Bone marrow (tissue), 2 donors: ENCODE measurements around the gene SHC2.
"Not testable (repeated sequence)": the region's sequence is repeated elsewhere in the genome, so short reads cannot be mapped to it uniquely, and the experiment has no call there.

Experiments used
- DNase-seq, 2 donors: peaks; one replicate each; lab custom pipeline; 2025; lab: John Stamatoyannopoulos, UW

Gene SHC2

GRCh38 chr19:406971-407510 lies 53.8 kb downstream of the SHC2 start:
- DNase-seq, result no peak

GRCh38 chr19:406135-406781 lies 54.6 kb downstream of the SHC2 start:
- DNase-seq, result no peak

DNA sequence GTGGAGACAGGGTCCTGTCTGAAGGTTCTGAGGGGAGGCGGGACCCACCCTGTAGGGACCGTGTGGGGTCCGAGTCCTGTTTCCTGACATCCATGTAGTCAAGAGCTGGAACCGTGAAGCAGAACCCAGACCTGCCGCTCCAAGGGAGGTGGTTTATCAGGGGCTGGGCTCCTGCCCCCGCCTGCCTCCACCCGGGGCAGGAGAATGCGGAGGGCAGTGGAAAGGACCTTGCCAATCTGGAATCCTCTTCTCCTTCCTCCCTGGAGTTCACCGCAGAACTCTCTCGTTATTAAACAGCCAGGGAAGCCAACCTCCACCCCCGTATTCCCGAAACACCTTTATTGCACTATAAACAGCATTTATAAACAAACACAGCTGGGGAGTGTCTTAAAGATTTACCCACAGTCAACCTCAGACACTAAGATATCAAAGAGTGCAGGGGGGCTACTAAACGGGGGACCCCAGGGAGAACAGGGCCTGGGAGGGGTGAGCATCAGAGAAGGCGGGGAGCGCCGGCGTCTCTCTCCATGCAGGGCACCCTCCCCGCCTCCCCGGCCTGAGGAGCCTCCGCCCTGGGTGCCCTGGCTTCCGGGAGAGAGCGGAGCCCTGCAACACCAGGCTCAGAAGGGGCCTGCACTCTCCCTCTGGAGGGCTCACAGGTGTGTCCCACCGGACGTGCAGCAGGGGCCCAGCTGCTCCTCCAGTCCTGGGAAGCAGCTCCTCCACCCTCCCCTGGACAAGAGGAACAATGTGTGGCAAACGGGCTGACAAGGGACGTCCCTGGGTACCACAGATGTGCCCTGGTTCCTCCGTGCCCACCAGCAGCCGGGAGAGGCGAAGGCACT lies 55.5 kb downstream of the SHC2 start:
- no peak for DNase-seq

DNA sequence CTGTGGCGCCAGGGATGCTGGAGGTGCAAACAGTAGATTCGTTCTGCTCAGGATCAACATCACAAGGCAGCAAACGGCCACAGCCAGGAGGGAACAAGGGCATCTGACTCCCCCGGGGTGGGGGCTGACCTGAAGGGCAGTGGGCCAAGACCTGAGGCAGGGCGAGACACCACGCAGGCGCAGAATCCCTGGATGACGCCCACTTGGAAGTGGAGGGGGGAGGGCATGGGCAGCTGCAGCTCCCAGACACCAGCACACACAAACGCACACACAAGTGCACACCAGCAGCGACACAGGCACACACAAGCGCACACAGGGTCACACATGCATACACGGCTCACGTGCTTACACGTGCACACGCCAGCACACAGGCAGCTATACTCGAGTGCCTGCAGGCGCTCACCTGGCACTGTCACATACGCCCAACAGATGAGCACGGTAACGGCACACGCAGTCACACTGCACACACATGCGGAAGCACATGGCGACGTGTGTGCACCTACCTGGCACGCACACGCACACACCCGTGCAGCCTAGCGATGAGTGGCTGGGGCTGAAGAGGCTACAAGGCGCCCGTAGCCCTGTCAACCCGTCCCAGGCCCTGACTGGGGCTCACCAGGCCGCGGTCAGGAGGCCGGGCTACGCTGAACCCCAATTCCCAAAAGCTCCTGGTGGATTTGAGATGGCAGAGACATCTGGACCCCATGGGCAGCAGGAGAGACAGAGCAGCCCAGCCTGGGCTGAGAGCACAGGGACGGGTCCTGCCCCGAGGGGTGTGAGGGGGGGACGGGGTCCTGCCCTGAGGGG lies 57.4 kb downstream of the SHC2 start:
- DNase-seq, result no peak

DNA sequence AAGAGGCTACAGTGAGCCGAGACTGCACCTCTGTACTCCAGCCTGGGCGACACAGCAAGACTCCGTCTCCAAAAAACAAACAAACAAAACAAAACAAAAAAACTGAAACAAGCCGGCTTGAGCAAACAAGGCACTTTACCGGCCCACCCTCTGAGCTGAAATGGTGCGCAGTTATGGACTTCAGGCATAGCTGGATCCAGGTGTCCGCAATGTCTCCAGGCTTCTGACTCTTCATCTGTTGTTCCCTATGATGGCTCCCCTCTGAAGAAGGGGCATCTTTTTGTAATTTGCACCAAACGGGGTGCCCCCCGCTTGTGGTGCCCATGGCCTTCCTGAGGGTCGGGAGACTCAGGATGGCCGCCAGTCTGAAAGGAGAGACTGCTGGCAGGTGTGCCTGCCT lies 58.0 kb downstream of the SHC2 start:
- DNase-seq, result no peak

DNA sequence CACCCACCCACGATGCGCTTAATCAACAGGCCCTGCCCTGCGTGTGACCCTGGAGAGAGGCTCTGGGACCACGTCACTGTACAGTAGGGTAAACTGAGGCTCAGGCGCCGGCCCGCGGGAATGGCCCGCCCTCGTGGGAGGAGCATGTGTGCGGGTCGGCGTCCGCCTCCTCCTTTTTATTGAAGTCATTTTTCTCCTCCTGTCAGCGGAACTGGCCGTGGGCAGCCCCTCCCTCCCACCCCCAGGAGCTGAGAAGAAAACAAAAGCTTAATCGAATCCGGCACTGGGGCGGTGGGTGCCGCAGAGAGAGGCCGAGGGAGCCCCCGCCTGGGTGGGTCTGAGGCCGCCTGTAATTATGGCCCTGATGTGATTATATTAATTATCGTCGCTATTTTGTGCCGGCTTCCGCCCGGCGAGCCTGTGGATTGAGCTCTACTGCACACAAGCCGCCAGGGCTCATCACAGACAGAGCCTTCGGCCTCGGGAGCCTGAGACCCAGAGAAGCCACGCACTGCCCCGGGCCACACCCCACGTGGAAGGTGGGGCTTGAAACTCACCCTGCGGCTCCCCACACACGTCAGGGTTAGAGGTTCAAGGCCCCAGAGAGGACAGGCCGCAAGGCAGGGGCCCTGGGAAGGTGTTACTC lies 58.8 kb downstream of the SHC2 start:
- DNase-seq, result no peak

DNA sequence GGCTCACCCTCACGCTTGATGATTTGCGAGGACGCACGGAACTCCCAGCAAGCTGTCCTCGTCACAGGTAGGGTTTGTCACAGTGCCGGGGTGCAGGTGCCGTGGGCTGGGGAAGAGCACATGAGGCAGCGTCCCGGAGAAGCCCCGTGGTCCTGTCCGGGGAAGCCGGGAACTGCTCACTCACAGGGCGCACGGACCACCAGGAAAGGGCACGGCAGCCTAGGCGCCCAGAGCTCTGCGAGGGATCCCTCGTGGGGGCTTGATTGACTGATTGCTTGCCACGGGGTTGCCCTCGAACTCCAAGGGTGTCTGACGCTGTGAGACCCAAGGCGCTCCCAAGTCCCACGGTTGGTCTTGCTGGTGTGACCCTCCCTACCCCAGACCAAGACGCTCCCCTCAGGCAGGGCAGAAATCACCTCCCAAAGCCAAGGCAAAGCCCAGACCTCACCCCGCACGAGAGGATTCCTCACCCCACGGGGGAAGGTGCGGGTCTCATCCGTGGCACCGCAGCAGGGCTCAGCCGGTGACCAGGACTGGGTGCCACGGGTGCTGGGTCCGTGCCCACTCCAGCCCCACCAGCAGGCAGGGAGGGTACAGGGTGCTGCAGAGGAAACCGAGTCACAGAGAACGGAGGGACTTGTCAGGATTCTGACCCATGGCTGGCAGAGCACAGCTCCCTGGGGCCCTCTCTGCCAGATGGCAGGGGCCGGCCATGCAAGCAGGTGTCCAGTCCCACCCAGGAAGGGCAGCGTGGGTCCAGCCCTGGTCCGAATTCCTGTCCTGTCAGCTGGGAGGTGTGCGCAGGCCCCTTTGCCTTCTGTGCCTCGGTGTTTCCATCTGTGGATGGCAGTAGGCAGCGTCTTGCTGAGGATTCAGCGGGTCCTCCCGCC lies 59.6 kb downstream of the SHC2 start:
- DNase-seq, result no peak

DNA sequence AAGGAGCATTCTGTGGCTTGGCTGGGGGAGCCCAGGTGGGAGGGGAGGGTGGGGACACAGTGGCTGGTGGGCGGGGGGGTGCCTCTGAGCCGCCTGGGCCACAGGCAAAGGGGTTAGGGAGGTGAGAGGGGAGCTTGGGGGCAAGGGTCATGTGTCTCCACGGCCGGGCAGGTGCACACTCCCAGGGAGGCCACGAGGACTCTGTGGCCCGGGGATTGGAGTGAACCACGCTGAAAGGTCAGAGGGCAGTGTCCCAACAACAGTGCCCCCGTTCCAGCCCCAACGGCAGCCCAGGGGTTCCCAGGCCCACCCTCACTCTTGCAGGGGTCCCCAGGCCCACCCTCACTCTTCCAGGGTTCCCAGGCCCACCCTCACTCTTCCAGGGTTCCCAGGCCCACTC lies 61.5 kb downstream of the SHC2 start:
- DNase-seq, result no peak

DNA sequence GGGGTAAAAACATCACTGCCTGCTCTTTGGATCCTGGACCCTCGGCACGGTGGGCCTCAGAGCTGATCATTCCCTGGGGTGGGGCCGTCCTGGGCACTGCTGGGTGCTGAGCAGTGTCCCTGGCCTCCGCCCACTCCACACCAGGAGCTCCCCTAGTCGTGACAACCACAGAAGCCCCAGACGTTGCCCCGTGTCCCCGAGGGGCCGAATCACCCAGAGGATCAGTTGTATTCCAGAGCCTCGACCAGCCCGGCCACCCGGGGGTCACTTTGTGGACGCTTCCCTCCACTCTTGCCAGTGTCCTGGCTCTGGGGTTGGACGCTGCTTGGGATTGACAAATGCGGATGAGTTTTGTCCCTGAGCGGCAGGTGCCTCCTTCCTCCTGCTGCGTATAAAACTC lies 62.1 kb downstream of the SHC2 start:
- no peak for DNase-seq

DNA sequence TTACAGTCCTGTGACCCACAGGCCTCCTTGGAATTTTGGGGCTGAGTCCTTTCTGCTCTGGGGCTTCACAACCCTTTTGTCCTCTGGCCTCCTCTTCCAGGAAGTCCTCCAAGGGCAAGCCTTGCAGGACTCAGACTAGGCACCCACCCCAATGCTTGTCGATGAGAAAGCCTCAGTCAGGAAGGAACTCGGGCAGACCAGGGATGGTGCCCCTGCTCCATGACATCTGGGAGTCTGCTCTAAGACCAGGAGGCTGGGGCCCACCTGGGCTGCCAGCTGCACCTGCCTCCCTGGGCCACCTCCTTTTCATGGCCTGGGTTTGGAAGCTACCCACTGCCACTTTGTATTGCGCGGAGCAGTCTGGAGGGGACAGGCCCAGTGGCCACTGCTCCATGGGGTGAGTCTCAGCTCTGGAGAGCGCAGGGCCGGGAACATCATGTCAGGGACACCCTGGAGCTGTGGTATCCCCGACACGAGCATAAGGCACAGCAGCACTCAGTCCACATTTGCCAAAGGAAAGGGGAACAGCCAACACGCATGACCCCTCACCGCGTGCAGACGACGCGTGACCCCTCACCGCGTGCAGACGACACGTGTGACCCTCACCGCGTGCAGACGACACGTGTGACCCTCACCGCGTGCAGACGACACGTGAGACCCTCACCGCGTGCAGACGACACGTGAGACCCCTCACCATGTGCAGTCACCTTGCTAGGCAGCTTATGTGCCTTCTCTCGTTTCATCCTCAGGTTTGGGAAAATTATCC lies 62.7 kb downstream of the SHC2 start:
- DNase-seq, result no peak

- DNase-seq, result no peak
Observed at GRCh38 chr19:397321-397720, 63.5 kb downstream of the SHC2 start.

DNA sequence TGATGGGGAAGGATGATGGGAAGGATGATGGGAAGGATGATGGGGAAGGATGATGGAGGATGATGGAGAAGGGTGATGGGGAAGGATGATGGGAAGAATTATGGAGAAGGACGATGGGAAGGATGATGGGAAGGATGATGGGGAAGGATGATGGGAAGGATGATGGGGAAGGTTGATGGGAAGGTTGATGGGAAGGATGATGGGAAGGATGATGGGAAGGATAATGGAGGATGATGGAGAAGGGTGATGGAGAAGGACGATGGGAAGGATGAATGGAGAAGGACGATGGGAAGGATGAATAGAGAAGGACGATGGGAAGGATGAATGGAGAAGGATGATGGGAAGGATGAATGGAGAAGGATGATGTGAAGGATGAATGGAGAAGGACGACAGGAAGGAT lies 65.4 kb downstream of the SHC2 start:
- no peak for DNase-seq

- DNase-seq, result not testable (repeated sequence)
Observed at GRCh38 chr19:394857-395256, 66.0 kb downstream of the SHC2 start.

DNA sequence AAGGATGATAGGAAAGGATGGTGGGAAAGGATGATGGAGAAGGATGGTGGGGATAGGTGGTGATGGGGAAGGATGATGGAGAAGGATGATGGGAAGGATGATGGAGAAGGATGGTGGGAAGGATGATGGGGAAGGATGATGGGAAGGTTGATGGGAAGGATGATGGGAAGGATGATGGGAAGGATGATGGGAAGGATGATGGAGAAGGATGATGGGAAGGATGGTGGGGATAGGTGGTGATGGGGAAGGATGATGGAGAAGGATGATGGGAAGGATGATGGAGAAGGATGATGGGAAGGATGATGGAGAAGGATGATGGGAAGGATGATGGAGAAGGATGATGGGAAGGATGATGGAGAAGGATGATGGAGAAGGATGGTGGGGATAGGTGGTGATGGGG lies 67.3 kb downstream of the SHC2 start:
- not testable (repeated sequence) for DNase-seq

DNA sequence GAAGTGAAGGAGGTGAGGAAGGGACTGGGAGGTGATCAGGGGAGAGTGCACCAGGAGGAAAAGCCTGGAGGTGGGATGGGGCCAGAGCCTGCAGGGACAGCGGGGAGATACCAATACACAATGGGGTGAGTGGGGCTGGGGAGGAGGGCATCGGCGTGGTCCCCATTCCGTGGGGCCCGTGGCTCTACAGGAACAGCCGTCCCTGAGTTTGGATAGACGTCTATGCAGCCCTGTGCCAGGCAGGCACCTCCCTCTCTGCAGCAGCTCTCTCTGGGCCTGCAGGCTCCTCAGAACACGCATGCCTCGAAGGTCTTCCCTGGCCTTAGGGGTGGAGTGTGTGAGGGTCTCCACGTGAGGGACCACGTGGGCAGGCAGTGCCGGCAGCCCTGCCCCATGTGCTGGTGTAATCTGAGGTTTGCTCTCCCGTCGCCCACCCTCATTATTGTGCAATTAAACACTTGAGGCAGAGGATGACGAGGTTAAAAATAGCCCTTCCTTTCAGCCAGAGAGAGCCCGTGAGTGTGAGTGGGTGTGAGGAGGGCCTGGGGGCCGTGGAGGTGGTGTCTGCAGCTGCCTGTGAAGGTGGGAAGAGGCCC lies 68.4 kb downstream of the SHC2 start:
- no peak for DNase-seq

DNA sequence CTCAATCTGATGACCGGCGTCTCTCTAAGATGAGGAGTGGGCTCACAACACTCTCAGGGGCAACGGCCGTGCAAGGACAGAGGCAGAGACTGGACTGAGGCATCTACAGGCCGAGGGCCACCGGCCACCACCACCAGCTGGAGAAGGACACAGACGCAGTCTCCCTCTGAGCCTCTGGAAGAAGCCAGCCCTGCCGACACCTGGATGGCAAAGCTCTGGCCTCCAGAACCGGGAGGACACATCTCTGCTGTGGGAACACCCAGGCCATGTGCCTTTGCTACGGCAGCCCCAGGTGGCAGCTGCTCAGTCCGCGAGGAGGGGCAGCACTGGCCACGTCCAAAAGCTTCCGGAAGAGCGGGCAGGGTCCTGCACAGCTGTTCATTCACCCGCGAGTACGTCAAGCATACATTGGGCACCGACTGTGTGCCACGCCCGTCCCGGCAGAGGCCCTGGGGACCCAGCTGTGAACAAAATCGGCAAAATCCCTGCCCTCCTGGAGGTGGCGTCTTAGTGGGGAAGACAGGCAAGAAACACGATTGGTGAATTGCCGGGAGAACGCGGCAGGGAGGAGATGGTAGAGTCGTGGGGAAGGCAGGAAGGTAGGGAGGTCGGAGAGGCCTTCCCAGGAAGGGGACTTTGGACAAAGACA lies 69.0 kb downstream of the SHC2 start:
- DNase-seq, result no peak

GRCh38 chr19:391207-391557 lies 69.7 kb downstream of the SHC2 start:
- no peak for DNase-seq

DNA sequence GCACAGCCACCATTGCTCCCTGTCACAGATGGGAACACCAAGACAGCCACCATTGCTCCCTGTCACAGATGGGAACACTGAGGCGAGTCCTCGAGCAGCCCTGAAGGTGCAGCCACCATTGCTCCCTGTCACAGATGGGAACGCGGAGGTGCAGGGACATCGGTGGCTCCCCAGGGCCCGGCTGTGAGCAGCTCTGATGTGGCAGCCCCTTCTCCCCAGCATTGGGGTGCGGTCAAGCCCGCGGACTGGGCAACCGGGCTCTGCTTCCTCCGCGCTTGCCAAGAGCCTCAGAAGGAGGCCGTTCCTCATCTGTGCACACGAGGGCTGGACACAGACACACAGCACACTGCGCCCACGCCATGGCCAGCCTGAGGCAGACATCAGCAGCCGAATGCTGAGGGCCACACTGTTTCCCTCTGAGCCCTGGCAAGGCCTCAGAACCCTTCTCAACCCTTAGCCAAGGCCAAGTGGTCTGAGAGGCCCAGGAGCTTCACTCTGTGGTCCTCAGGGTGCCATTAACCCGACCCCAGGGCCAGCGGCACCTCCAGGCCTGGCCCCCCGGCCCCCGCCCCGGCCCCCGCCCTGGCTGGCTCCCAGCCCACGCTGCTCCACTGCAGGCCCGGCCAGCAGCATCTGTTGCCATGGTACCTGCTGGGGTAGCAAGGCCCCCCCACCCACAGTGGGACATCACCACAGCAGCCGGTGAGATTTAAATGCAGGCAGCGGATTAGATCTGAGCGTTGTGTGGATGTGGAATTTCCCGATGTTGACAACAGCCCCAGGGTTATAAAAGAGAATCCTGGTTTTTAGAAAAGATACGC lies 70.2 kb downstream of the SHC2 start:
- no peak for DNase-seq

GRCh38 chr19:389935-390289 lies 70.9 kb downstream of the SHC2 start:
- no peak for DNase-seq
